Activated T-cell treated with anti-CD3 and anti-CD28 coated beads for 48 hours (primary cell): Measurements from ENCODE around the gene MAPK4.

Experiments
- DNase-seq: peaks from one replicate; pipeline ENCODE4 v3.0.0-alpha.2; 2020; ENCODE audit warnings: low read depth

Gene MAPK4

DNA sequence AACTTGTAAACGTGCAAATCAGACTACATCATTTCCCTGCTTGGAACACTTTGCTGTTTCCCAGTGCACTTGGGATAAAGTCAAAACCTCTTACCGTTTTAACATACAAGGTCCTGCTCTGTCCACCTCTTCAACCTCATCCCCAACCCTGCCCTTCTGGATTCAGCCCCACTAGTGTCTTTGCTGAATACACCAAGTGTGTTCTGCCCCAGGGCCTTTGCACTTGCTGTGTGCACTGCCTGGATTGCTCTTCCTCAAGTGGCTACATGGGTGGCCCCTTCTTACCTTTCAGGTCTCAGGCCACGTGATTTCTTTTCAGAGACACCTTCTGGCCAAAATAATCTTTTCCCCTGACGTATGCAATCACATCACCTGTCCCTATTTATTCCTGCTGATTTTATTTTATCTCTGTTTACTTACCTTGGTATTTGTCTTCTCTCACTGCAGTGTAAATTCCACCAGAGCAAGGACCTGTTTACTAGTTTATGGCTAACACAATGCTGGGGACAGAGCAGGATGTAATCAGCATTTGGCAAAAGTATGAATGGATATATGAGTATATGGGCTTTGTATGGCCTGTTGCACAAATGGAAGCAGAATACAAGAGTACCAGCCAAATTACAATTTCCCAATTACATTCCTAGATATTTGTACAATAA lies 63.9 kb downstream of the MAPK4 start:
- DNase-seq: no peak

DNA sequence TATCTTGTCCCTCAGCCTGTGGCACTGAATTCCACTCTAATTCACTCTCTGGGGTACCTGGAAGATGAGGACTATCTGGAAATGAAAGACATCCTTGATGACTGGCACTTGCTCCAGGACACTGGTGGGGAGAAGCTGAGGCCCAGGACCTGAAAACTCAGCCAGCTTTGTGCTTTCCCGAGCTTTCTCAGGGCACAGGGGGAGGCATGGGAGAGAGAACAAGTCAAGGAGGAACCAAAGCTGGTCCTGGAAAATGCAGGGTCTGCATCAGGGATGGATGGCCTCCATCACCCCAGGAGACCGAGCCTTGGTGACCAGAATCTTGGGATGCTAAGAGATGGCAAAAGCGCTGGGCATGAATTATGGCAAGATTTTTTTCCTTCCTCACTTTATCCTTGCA lies 65.1 kb downstream of the MAPK4 start:
- DNase-seq: no peak

GRCh38 chr18:50626317-50626716 lies 66.4 kb downstream of the MAPK4 start:
- no peak for DNase-seq

DNA sequence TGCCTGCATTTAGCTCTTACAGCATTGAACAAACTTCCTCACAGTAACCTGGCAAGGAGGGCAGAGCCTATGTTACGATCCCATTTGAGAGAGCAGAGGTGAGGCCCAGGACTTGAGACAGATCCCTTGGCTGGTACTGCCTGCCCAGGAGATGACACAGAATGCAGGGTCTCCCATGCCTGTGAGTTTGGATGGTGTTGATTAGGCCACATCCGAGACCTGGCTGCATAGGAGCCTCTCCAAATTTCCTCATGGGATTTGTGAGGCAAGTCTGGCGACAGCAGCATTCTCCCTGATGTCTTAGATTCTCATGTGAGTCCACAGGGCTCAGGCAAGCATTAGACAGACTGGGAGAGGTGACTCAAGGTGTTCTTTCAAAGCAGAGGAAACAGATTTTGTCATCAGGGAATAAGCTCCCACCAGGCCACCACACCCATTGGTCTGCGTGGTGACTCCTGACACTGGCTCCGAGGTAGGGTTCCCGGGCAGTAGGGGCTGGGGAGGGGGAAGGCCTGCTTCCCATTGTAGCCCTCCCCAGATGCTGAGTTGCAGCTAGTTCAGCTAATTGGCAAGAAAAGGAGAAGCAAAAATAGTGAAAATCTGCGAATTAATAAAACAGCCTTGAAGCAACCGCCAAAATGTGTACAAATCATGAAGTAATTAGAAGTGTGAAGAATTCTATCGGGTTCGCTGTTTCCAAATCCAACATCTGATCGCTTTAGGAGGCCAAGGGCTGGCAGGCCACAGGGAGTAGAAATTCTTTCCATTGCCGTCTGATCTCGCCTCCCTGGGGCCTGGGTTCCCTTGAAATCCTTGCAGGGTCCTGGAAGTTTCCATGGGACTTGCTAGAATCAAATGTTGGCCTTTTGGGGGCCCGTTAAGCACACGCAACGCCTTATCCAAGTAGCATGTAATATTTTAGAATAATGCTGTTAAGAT lies 68.0 kb downstream of the MAPK4 start:
- DNase-seq: no peak

DNA sequence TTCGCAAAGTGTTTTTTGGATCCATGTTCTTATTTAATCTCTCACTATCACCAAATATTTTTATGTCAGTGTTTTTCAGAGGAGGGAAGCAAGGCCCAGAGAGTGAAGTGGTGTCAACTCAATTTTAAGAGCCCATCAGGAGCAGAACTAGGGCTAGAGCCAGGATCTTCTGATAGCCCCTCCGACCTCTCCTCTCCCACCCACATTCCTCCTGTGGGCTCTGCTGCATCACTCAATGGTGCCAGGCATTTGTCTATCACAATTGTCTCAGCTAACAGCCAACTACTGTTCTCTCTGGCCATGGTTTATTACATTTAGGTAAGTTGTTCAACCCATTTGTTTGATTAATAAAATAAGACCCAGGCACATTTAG lies 68.6 kb downstream of the MAPK4 start:
- no peak for DNase-seq

- DNase-seq: no peak
Measured at GRCh38 chr18:50629148-50629631, 69.3 kb downstream of the MAPK4 start.

GRCh38 chr18:50630895-50631294 lies 71.0 kb downstream of the MAPK4 start:
- DNase-seq: no peak

DNA sequence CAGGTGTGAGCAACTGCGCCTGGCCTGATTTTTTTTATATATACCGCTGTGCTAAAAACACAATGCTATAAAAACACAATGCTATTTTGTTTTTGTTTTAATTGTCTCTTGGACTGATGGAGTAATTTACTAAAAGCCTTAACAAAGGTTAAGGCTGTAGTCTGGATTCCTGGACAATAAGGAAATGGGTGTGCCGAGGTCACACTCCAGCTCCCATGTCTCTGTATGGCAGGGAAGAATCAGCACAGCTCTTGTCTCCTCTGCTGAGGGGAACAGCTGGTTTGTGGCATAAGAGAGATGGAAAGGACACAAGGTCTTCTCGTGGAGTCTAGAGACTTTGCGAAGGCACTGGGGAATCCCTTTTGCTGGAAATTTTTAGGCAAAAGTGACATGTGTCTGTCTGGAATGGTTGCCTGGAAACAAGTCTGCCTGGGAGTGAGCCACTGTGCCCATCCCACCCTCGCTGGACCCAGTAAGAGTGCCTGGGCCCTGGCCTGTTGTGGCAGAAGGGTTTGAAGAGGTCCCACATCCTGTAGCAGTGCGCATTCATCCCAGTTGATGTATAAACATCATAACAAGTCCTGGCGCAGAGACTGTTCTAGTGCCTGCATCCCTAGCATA lies 73.1 kb downstream of the MAPK4 start:
- no peak for DNase-seq

DNA sequence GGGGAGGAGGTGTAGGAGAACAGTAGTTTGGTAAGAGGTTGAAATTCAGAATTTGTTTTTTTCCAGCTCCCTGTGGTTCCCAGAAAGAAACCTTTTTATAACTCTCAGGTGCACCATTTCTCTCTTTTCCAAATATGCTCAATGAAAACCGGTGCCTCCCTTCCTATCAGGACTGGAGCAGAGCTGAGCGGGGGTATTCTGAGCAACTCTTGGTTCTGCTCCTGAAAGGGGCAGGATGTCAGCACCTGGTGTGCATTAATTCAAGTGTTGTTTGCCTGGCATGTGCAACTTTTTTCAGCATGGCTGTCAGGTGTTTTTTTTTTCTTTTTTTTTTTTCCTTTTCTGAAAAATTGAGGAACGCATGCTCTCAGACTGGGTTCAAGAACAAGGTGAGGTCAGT lies 74.1 kb downstream of the MAPK4 start:
- DNase-seq: no peak

DNA sequence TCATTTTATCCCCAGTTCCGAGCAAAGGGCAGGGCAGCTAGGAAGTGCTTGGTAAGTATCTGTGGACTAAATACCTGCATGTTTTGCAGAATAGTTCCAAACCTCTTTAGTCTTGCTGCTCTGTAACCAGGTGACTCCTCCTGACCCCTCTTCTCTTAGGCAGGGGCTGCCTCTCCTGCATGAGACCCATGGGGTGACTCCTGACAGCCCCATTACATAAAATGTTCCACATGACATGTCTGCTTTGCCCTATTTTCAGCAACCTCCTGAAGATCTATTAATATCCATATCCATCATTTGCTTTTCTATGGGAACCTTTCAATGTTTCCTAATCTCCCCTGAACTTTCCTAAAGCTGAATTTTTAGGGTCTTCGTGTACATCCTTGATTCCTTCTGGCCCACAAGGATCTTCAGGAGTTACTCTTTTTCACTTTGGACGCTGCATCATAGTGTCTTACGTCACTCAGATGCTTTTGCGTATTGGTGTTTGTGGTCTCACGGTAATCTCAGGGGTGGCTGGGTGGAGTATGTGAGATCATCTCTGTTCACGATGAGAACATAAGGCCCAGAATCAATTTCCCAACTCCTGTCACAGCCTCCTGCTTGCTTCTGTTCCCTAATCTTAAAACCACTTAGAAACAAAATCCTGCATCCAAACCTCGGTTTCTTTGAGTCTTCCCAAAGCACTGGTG lies 76.6 kb downstream of the MAPK4 start:
- no peak for DNase-seq

DNA sequence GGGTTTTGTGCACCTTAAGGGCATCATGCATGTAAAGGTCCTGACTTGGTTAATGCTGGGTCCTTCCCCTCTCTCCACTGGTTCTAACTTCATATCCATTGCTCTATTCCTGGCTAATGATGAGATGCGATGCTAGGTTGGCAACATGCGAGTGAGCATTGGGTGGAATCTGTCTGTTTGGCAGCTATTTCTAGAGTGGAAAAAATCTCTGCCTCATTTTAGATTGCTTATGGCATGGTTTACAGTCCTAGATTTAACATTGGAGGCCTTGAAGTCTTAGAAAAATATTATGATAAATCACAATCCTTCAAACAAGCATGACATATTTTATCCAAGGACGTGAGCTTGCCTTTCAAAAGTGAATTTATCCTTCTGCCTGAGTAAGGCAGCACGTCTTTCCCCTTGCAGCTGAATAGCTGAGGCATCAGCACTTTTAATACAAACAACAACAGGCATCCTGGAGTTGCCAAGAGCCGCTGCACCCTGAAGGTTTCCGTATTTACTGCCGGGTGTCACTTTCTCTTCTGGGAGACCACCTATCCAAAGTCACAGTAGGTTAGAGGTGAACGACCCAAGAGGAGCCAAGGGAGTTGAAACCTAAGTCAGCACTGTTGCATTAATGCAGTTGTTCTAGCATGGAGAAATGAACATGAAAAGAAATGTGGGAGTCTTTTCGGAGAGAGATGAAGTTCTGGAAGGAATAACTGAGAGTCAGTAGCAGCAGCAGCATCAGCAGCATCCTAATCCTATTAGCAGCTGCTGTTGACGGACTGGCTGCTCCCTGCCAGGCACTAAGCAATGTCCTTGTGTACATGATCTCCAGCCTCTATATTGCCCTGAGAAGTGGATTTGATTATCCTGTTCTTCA lies 78.4 kb downstream of the MAPK4 start:
- no peak for DNase-seq

GRCh38 chr18:50638884-50639420 lies 79.1 kb downstream of the MAPK4 start:
- DNase-seq: no peak

DNA sequence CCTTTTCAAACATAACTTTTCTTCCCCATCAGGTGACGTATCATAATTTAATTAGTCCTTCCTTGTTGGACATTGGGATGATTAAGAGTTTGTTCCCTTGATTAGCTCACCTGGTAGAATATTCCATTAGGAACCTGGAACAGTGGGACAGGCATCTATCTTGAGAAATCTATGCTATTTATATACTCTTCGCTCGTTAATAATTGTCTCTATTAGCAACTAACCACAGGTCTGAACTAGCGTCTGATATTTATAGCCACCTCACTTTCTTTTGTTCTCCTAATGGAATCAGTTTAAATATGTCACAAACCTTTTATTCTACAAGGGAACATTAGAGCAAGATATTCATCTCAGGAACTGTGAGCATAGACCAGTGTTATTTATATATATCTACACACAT lies 79.8 kb downstream of the MAPK4 start:
- DNase-seq: no peak

GRCh38 chr18:50642439-50642838 lies 82.6 kb downstream of the MAPK4 start:
- DNase-seq: no peak

GRCh38 chr18:50644146-50644545 lies 84.3 kb downstream of the MAPK4 start:
- no peak for DNase-seq

GRCh38 chr18:50644807-50645206 lies 84.9 kb downstream of the MAPK4 start:
- DNase-seq: no peak

GRCh38 chr18:50647237-50647636 lies 87.3 kb downstream of the MAPK4 start:
- DNase-seq: no peak

GRCh38 chr18:50647792-50648191 lies 87.9 kb downstream of the MAPK4 start:
- no peak for DNase-seq

GRCh38 chr18:50649821-50650220 lies 89.9 kb downstream of the MAPK4 start:
- no peak for DNase-seq

- no peak for DNase-seq
Measured at GRCh38 chr18:50651334-50651733, 91.4 kb downstream of the MAPK4 start.
